ENCODE data around the gene CHD6.

Gene CHD6

GRCh38 chr20:41447006-41447405, 171.2 kb downstream of the CHD6 start:
- H3K27ac ChIP-seq, result no peak overlapping the region
- TF ChIP-seq ZFX (IDR thresholded peaks at IDR 0.05) (no peak), CTCF (conservative IDR thresholded peaks at IDR 0.05) (no peak)

- no peak for TF ChIP-seq ZFX (IDR thresholded peaks at IDR 0.05)
- no peak for TF ChIP-seq CTCF (conservative IDR thresholded peaks at IDR 0.05)
Observed at GRCh38 chr20:41446456-41446855, 171.7 kb downstream of the CHD6 start.

GRCh38 chr20:41444821-41445220, 173.4 kb downstream of the CHD6 start:
- no peak for TF ChIP-seq ZFX (IDR thresholded peaks at IDR 0.05)
- TF ChIP-seq CTCF (conservative IDR thresholded peaks at IDR 0.05), result no peak
- H3K27ac ChIP-seq, result no peak overlapping the region

More at GRCh38 chr20:41446456-41446855, 171.7 kb downstream of the CHD6 start:
- no peak overlapping the region for H3K27ac ChIP-seq

- no peak overlapping the region for H3K27ac ChIP-seq
- TF ChIP-seq CTCF (conservative IDR thresholded peaks at IDR 0.05), result no peak
- TF ChIP-seq ZFX (IDR thresholded peaks at IDR 0.05), result no peak
Observed at GRCh38 chr20:41443691-41444090, 174.5 kb downstream of the CHD6 start.

- H3K27ac ChIP-seq, result no peak overlapping the region
- TF ChIP-seq CTCF (conservative IDR thresholded peaks at IDR 0.05), result no peak
- TF ChIP-seq ZFX (IDR thresholded peaks at IDR 0.05), result no peak
Observed at GRCh38 chr20:41440882-41441281, 177.3 kb downstream of the CHD6 start.

GRCh38 chr20:41437836-41438235, 180.3 kb downstream of the CHD6 start:
- TF ChIP-seq ZFX (IDR thresholded peaks at IDR 0.05), result no peak
- no peak for TF ChIP-seq CTCF (conservative IDR thresholded peaks at IDR 0.05)
- H3K27ac ChIP-seq, result no peak overlapping the region

GRCh38 chr20:41436679-41437078, 181.5 kb downstream of the CHD6 start:
- H3K27ac ChIP-seq, result no peak overlapping the region

More at GRCh38 chr20:41436679-41437078, 181.5 kb downstream of the CHD6 start:
- TF ChIP-seq ZFX (IDR thresholded peaks at IDR 0.05) (no peak), CTCF (conservative IDR thresholded peaks at IDR 0.05) (no peak)

All from C4-2B (cell line).